ENCODE results near the gene MAP3K20.
"Not testable (repeated sequence)": the region's sequence is repeated elsewhere in the genome, so short reads cannot be mapped to it uniquely, and the experiment has no call there.

MAP3K20 gene

GRCh38 chr2:173075781-173076580 is at the start of gene MAP3K20:
Gene MAP3K20 (plus strand): TSS chr2:173075846. CDS start chr2:173091032, 15,186 bp downstream.
- peak; percentile 64 for DNase-seq (ENCODE audit: low spot score)

- no peak for DNase-seq (ENCODE audit: low spot score)
Measured at GRCh38 chr2:173026479-173026878, 49.2 kb upstream of the MAP3K20 start.

GRCh38 chr2:173027181-173028128 is 48.2 kb upstream of the MAP3K20 start:
- DNase-seq (ENCODE audit: low spot score) = peak; percentile 75

DNA sequence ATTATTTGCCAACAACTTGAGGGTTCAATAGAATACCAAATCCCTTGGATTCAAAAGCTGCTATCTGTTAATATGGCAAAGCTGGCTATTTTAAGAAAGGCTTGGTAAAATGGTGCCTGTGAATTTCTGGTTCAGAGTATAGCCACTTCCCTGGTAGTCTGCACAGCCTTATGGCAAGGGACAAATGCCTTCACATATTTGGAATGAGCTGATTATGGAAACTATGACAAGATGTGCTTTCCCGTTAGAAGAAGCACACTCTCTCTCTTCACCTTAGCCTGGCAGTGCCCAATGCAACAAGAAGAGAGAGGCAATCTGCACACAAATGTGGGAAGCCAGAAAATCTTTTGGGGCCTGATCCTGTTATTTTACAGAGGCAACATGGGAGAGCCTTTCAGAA is 47.5 kb upstream of the MAP3K20 start:
- no peak for DNase-seq (ENCODE audit: low spot score)

- DNase-seq (ENCODE audit: low spot score) = no peak
Measured at GRCh38 chr2:173028671-173029070, 47.0 kb upstream of the MAP3K20 start.

GRCh38 chr2:173030561-173031490 is 44.8 kb upstream of the MAP3K20 start:
- no peak for DNase-seq (ENCODE audit: low spot score)

DNA sequence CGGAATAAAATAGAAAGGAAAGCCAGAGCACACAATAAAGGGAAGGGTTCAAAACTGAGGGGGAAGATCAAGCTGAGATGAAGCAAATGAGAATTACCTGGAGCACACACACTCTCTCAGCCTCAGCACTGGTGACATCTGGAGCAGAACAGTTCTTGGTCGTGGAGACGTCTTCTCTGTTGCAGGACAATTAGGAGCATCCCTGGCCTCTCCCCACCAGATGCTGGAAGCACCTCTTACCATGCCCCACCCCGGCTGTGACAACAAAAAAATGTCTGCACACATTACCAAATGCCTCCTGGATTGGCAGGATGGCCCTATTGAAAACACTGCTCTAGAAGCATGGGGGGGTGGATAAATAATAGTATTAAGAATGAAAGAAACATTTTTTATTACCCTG is 43.6 kb upstream of the MAP3K20 start:
- no peak for DNase-seq (ENCODE audit: low spot score)

GRCh38 chr2:173033084-173033483 is 42.6 kb upstream of the MAP3K20 start:
- no peak for DNase-seq (ENCODE audit: low spot score)

DNA sequence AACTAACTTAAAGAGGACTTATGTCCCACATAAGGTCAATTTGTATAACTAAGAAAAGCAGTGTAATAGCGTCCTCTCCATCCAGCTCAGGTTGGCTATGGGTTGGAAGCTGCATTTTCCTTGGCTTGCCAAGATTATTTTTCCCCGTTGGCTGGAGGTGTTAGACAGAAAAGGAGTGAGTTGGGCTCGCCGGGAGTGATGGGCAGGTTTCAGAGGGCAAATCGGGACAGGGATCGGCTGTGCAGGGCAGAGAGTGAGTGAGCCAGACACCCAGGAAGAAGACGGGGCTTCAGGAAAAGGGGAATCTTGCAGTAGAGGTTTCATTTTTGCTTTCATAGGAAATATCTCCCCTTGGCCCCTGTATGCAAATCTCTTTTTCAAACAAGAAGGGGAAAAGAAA is 41.5 kb upstream of the MAP3K20 start:
- no peak for DNase-seq (ENCODE audit: low spot score)

GRCh38 chr2:173037245-173038120 is 38.2 kb upstream of the MAP3K20 start:
- DNase-seq (ENCODE audit: low spot score) = no peak

- DNase-seq (ENCODE audit: low spot score) = not testable (repeated sequence)
Measured at GRCh38 chr2:173038257-173038656, 37.4 kb upstream of the MAP3K20 start.

- DNase-seq (ENCODE audit: low spot score) = no peak
Measured at GRCh38 chr2:173040729-173041128, 34.9 kb upstream of the MAP3K20 start.

GRCh38 chr2:173043476-173043875 is 32.2 kb upstream of the MAP3K20 start:
- no peak for DNase-seq (ENCODE audit: low spot score)

GRCh38 chr2:173043897-173044519 is 31.6 kb upstream of the MAP3K20 start:
- no peak for DNase-seq (ENCODE audit: low spot score)

DNA sequence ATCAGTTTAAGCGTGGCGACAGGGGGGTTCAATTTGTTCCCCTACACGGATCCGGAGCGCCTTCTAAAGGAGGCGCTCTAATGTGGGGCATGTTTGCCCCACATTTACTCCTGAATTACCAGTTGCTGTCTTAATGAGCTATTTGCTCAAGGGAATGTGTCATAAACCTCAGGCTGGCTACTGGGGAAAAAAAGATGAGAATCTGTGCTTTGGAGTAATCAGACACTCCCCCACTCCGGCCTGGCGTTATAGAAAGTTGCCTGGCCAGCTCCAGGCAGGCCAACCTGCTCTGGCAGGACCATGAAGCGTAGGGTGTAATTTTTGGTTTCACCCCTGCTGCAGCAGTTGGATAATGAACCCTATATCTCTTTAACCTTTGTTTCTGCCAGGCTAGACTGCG is 31.0 kb upstream of the MAP3K20 start:
- no peak for DNase-seq (ENCODE audit: low spot score)

GRCh38 chr2:173045181-173045580 is 30.5 kb upstream of the MAP3K20 start:
- DNase-seq (ENCODE audit: low spot score) = no peak

- no peak for DNase-seq (ENCODE audit: low spot score)
Measured at GRCh38 chr2:173048522-173048896, 27.1 kb upstream of the MAP3K20 start.

DNA sequence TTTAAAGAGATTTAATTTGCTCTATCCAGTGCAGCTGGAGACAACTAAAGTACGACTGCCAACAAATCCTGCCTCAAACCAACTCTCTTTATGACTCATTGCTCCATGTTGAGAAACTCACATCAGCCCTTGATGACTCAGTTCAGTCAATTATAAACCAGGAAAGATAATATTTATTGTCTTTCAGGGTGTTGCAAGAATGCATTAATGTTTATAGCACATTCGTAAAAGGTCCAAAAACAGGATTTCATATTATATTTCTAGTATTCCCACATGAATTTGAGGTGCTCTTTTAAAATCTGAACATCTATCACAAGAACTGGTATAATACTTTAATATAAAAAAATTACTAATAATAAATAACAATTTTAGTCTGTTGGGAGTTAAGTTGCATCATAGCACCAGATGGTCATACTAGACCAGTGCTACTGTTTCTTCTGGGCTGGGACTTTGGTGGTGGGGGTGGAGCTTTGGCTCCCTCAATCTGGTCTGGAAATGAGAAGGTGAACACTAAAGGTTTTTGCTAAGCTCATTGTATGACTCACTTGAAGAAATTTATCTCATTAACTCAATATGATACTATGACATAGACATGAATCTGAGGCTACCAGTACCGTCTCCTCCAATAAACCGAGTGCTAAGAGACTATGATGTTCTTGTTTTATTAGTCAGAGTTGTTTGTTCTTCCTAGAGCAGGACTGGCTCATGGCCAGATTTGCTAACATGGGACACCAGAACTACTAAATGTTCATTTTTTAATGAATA is 26.6 kb upstream of the MAP3K20 start:
- DNase-seq (ENCODE audit: low spot score) = peak; percentile 92

GRCh38 chr2:173049831-173050230 is 25.8 kb upstream of the MAP3K20 start:
- DNase-seq (ENCODE audit: low spot score) = no peak

- DNase-seq (ENCODE audit: low spot score) = no peak
Measured at GRCh38 chr2:173050684-173051083, 25.0 kb upstream of the MAP3K20 start.

Measured in LoVo (cell line).